HL-60 (cell line): ENCODE results near the gene SGIP1.

Source experiments
- DNase-seq, 2 experiments: peaks; one replicate each; pipeline ENCODE4 v3.0.0-alpha.2; 2010 to 2020; ENCODE audit warnings: low read depth in 1 of 2, low spot score in 1 of 2
- H3K27ac ChIP-seq: fragments of 250-450 bp; sonication (Bioruptor Pico); replicated peaks from 2 replicates; pipeline ENCODE4 v1.5.1; 2020; ENCODE audit warnings: mild to moderate bottlenecking, moderate library complexity
- H3K27me3 ChIP-seq: fragments of 250-450 bp; sonication (Bioruptor Pico); 2 replicates; pipeline ENCODE4 v1.5.1; 2021; ENCODE audit warnings: mild to moderate bottlenecking, moderate library complexity; ENCODE audit not compliant: insufficient read depth, poor library complexity, severe bottlenecking
- H3K4me3 ChIP-seq: replicated peaks from 2 replicates; pipeline ENCODE4 v1.5.1; 2011; ENCODE audit warnings: mild to moderate bottlenecking, control low read depth, low read length; ENCODE audit not compliant: insufficient read depth
- CTCF ChIP-seq: IDR thresholded peaks from one replicate; pipeline ENCODE4 v1.5.1; 2011; ENCODE audit warnings: low read length, control low read depth, inconsistent platforms; ENCODE audit not compliant: insufficient read depth
- GABPA ChIP-seq: IDR thresholded peaks from 2 replicates; pipeline ENCODE4 v1.6.1; 2012; ENCODE audit warnings: low read depth
- POLR2AphosphoS5 ChIP-seq: IDR thresholded peaks from 2 replicates; pipeline ENCODE4 v1.6.1; 2012; ENCODE audit warnings: low read depth
- REST ChIP-seq: IDR thresholded peaks from 2 replicates; pipeline ENCODE4 v1.6.1; 2012; ENCODE audit warnings: low read depth; ENCODE audit not compliant: insufficient replicate concordance
- SPI1 ChIP-seq: IDR thresholded peaks from 2 replicates; pipeline ENCODE4 v1.6.1; 2012; ENCODE audit warnings: low read depth, mild to moderate bottlenecking, borderline replicate concordance

Gene SGIP1

GRCh38 chr1:66750577-66750976 lies 216.6 kb downstream of the SGIP1 start:
- no peak for DNase-seq

GRCh38 chr1:66751160-66751559 lies 217.2 kb downstream of the SGIP1 start:
- no peak overlapping the region for H3K27ac ChIP-seq

More at GRCh38 chr1:66750577-66750976, 216.6 kb downstream of the SGIP1 start:
- TF ChIP-seq CTCF (no peak), POLR2AphosphoS5 (no peak), SPI1 (no peak), GABPA (no peak), REST (no peak)
- H3K27ac ChIP-seq: no peak overlapping the region
- peaks cover 33% of the 10 kb centered on the region for H3K27me3 ChIP-seq
- no peak overlapping the region for H3K4me3 ChIP-seq

More at GRCh38 chr1:66751160-66751559, 217.2 kb downstream of the SGIP1 start:
- Histone ChIP-seq H3K27me3 (peaks cover 31% of the 10 kb centered on the region), H3K4me3 (no peak overlapping the region)
- TF ChIP-seq REST (no peak), POLR2AphosphoS5 (no peak), SPI1 (no peak), CTCF (no peak), GABPA (no peak)
- no peak for DNase-seq
